HL-60/S4 treated with retinoic acid at 250 ng/mL for 4 days and 3 days (cell line): Measurements from ENCODE around the gene ETS1.

Experiments
- in situ Hi-C: fragments of 300-500 bp; cut with MboI; formaldehyde crosslinking; loops from 2 replicates; pipeline ENCODE4 v1.7.0; 2022; ENCODE audit warnings: low sequenced_read_pairs

Gene ETS1

GRCh38 chr11:128598096-128598495 is 10.7 kb upstream of the ETS1 start:
- in situ Hi-C loops = no loop called here

DNA sequence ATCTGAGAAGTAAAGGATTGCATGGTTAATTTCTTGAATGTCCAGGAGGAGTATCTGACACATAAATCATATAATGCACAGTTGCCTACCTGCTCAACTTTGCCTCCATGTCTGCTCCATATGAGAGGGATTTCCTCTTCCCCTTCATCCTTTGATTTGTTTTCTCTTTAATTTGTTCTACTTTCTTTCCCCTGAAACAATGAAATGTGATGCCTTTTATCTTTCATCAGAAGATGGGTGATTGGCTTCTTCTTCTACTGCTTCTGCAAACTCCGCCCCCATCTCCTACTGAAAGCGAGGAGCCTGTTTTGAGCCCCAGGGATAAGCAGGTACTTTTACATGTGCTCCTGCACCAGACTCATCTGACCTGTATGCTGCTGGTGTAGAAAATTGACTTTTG is 9.9 kb upstream of the ETS1 start:
- in situ Hi-C loops = no loop called here

DNA sequence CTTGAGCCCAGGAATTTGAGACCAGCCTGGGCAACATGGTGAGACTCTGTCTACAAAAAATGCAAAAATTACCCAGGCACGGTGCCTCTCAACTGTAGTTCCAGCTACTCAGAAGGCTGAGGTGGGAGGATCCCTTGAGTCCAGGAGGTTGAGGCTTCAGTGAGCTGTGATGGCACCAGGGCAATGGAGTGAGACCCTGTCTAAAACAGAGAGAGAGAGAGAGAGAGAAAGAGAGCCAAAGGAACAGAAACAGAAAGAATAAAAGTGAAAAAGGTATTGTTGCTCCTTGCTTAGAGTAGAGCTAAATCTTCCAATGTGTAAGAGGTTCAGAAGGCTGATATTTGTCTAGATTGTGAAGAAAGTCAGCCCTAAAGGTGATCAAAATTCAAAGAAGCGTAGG is 8.9 kb upstream of the ETS1 start:
- in situ Hi-C loops = no loop called here

GRCh38 chr11:128595775-128596174 is 8.4 kb upstream of the ETS1 start:
- in situ Hi-C loops = no loop called here

- in situ Hi-C loops = no loop called here
Observed at GRCh38 chr11:128595221-128595620, 7.9 kb upstream of the ETS1 start.

DNA sequence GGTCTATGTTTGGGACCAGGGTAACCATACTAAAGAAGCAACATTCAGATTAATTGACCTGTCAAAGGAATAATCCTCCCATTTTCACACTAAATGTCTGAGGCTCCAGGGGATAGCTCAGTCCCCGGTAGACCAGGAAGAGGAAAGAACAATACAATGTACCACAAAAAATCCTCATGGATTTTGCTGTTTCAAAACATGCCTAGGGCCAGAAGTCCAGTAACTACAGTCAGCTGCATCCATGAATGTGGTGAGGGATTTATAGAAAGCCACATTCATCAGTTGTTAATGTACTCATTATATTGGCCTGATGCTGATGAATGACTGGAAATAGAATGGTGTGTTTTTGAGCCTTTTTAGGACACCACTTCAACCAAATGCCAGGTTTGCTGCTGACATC is 6.9 kb upstream of the ETS1 start:
- in situ Hi-C loops = no loop called here

GRCh38 chr11:128593281-128593680 is 5.9 kb upstream of the ETS1 start:
- in situ Hi-C loops = no loop called here

GRCh38 chr11:128592454-128592853 is 5.1 kb upstream of the ETS1 start:
- in situ Hi-C loops = no loop called here

DNA sequence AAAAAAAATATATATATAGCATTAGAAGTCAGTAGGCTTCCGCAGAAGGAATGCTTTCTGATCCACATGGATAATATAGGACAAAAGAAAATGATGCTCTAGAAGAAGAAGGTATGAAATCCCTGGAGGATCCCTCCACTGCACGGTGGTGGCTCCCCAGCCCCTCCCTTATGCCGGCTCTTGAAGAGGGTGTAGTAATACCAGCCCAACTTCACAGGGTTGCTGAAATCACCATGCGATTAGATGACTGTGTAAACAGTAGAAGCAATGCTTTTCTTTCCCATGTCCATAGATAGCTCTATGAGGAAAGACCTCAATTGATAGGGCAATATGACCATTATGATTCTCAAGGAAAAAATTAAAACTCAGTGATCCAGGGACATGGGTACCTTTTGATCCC is 3.2 kb upstream of the ETS1 start:
- in situ Hi-C loops = no loop called here

- in situ Hi-C loops = no loop called here
Observed at GRCh38 chr11:128589998-128590397, 2.6 kb upstream of the ETS1 start.

GRCh38 chr11:128588093-128588492 is 735 bp upstream of the ETS1 start:
- in situ Hi-C loops = no loop called here

- in situ Hi-C loops = no loop called here
Observed at GRCh38 chr11:128586689-128587088, 669 bp downstream of the ETS1 start.

- in situ Hi-C loops = no loop called here
Observed at GRCh38 chr11:128585498-128586238, 1.7 kb downstream of the ETS1 start.

DNA sequence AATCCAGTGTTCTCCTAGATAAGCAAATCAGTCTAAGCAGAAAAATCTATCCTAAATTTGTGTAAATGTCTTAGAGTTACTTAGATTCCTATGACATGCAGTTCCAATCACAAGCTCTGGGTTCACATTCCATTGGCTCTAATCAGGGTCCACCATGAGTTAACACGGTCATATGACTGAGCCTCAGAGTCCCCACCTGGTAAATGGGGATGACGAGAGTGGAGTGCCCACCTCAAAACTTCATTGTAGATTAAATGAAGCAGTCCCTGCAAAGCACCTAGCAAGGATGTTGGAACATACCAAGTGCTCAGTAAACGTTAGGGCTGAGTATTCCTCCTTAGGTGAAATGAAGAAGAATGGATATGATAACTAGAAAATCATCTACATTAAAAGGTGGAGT is 3.1 kb downstream of the ETS1 start:
- in situ Hi-C loops = no loop called here

- in situ Hi-C loops = no loop called here
Observed at GRCh38 chr11:128582496-128583366, 4.6 kb downstream of the ETS1 start.

DNA sequence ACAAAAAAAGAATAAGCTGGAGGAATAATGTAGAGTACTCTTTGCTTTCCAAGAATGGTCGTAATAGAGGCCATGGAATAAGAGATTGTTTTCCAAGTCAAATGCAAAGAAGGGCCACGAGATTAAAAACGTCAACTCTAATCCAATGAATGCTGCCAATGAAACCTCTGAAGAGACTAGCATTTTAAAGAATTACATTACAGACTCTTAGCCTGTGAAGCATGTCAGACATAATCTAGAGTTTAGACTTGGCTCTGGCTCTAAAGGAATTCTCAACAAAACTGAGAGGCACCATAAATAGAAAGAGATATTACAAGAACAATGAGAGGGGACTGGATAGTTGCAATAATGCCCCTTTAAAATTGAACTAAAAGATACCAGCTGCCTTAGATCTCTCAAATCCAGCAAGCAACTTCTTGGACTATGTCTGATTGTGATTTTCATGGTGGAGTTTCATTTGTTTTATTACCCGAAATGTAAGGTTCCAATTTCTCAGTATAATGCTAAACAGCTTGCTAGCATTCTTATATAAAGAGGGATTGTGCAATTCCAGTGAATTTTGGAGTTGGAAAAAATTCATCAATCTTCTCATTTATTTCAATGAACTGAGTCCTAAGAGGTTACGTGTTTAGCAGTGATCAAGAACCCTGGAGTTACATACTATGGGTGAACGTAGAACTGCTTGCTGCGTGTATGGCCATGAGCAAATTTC is 5.6 kb downstream of the ETS1 start:
- in situ Hi-C loops = no loop called here

- in situ Hi-C loops = no loop called here
Observed at GRCh38 chr11:128580612-128581011, 6.7 kb downstream of the ETS1 start.

- in situ Hi-C loops = no loop called here
Observed at GRCh38 chr11:128579798-128580504, 7.4 kb downstream of the ETS1 start.

DNA sequence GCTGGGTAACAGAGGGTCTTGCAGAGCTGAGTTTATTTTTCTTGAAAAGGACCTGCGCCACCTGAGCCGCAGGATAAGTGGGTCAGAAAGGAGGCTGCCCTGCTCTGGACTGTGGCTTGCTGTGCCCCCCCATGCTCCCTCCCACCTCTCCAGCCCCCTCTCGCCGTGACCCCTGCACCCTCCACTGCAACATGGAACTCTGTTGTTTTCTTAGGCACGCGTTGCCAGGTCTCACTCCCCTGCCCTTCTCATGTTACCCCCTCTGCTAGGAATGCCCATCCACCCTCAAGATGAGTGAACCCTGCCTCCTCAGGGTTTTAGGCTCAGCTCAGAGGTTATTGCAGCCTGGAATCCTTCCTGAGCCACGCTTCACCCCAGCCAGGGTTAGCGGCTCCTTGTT is 10.8 kb downstream of the ETS1 start:
- in situ Hi-C loops = no loop called here

DNA sequence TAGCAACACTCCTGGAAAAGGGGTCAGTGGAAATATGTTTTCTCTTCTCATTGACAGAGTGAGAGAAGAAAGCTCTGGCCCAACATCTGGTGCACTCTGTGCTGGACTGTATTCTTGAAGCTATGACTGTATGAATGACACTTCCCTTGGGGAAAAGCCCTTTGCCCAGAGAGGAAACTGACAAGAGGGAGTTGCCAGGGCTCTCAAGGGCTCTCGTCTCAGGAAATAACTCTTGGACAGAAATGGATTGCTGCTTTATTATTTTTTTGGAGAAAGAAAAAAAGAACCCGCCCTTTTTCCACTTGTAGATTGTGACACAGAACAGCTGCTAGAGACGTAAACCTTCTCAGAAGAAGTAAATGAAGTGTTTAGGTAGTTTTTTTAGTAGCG is 11.4 kb downstream of the ETS1 start:
- in situ Hi-C loops = no loop called here
